HG03432 (cell line): ENCODE measurements around the gene GALNT17.
"Not testable (repeated sequence)": the region's sequence is repeated elsewhere in the genome, so short reads cannot be mapped to it uniquely, and the experiment has no call there.

Source experiments
- ATAC-seq: cut with Tn5 transposase; IDR thresholded peaks from one replicate; pipeline ENCODE4 v1.9.1; 2021; ENCODE audit warnings: mild to moderate bottlenecking, moderate library complexity; ENCODE audit not compliant: unreplicated experiment

Gene GALNT17

DNA sequence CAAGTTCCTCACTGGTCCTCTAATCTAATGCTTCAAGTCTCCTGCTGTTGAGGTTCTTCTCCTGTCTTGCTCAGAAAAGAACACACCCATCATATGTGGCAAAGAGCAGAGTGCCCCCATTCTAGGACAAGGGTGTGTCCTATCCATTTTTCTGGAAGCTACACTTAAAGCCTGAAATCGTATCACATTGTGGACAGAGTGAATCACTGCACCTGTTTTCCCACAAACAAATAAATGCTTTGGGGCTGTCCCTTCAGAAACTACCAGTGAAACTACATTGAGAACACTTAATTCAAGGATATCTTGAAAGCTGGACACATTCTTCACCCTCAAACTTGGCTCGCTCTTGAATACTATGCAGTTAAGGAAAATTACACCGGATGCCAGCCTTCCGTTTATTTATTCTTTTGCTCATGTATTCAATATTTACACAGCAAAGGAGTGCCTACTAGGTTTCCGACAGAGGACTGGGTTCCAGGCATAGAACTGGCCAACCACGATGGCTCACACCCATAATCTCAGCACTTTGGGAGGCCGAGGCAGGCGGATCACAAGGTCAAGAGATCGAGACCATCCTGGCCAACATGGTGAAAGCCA lies 473.0 kb downstream of the GALNT17 start:
- no peak for ATAC-seq

DNA sequence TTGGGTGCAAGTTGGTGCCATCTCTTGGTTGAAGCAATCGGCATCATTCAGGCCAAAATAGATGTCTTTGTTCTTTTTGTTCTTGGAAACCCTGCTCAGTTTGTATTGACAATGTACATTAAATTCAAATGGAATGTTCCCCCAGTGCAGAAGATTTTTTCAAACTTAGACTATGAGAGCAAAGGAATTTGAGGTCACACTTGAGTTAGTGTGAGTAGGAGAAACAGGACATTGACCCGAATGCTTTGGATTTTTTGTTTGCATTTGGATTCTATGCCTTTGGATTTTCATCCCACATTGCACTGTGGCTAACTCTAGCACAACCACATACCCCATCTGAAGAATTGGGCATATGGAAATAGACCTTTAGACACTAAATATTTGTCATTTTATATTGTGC lies 480.0 kb downstream of the GALNT17 start:
- ATAC-seq, result no peak

DNA sequence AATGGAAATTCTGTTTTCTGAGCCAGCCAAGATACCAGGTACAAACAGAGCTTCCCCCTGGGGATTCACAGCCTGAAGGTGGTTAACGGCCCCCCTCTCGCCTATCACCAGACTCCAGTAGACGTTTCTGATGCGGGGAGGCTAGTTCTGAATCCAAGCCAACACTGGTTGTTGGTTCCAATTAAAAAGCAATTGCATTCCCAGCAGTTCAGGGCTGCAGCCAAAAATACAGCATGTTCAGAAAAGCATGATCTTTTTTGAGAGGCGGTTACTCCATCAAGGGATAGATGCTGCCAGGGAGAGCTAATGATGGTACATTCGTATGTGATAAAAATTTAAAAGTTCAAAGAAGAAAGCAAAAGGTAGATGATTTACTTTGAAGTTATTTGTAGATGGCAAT lies 481.0 kb downstream of the GALNT17 start:
- no peak for ATAC-seq

DNA sequence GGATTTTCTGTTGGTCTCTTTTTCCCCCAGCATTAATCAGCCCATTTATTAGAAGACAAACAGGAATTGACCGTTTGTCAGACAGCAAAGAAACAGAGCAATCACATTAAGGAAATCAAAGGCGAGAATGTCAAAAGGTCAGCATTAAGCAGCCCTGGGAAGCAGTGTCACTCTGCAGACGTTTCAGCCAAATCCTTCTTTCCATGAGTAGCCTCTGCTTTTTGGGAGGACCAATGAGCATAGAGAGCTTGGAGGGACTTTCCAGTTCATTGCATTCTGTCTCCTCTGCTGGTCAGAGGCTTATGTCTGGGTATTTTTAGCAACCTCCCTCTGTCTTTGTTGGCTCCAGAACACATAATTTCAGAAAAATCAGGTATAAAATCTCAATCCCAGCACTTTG lies 481.4 kb downstream of the GALNT17 start:
- ATAC-seq, result no peak

DNA sequence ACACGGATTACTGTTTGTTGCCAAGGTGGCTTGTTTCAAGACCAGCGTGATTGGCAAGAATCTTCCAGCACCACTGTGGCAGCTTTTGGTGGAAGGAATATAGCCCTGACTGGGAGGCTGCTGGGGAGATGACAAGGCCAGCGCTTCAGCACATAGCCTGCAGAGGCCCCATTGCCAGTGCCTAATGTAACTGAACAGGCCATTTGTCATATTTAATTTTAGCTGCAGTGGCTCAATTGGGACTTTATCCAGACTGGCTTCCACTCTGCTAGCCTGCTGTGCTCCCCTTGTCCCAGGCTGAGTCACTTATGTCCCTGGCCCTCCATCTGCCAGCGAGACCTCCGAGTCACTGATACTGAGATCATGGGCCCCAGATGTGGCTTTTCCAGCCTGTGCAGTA lies 483.1 kb downstream of the GALNT17 start:
- ATAC-seq, result no peak

DNA sequence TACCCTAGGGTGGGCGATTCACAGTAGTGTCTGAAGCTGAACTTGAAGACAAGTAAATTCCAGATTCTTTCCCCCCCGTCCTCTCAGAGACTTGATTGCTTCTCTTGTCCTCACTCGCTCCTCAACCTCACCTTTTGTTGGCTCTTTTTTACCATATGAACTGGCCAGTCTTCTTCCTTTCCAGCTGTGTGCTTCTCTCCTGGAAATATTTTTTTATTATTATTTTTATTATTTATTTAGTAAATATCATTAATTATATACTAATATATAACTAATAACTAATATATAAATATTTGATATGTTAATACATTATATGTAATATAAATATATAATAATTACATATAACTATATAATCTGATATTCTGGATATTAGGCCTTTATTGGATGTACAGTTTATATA lies 484.3 kb downstream of the GALNT17 start:
- no peak for ATAC-seq

DNA sequence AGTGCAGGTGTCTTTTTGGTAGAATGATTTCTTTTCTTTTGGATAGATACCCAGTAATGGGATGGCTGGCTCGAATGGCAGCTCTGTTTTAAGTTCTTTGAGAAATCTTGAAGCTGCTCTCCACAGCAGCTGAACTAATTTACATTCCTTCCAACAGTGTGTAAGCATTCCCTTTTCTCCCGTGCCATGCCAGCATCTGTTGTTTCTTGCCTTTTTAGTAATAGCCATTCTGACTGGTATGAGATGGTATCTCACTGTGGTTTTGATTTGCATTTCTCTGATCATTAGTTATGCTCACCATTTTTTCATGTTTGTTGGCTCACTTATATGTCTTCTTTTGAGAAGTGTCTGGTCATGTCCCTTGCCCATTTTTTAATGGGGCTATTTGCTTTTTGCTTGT lies 486.3 kb downstream of the GALNT17 start:
- no peak for ATAC-seq

DNA sequence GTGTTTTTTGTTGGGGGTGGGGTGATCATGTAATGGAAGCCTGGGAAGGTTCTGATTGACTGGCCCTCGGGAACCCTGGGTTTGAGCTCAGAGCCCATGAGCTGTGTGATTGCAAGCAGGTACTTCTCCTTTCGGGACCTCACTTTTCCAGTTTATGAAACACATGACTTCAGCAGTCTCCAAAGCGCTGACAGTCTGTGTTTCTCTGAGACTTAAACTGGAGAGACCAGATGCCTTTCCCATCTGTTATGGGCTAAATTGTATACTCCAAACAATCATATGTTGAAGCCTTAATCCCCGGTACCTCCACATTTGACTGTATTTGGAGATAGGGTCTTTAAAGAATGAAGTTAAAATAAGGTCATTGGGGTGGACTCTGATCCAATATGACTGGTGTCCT lies 493.6 kb downstream of the GALNT17 start:
- no peak for ATAC-seq

DNA sequence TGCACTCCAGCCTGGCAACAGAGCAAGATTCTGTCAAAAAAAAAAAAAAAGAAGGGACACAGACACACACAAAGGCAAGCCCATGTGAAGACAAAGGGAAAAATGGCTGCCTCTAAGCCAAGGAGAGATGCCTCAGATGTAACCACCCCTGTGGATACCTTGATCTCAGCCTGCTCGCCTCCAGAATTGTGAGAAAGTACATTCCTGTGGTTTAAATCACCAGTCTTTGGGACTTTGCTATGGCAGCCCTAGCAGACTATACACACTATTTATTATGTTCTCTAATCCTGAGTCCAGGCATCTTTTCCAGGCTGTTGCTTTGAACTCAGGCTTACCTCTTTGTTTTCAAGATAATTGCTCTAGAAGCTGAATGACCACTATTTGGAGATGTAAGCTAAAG lies 494.3 kb downstream of the GALNT17 start:
- no peak for ATAC-seq

DNA sequence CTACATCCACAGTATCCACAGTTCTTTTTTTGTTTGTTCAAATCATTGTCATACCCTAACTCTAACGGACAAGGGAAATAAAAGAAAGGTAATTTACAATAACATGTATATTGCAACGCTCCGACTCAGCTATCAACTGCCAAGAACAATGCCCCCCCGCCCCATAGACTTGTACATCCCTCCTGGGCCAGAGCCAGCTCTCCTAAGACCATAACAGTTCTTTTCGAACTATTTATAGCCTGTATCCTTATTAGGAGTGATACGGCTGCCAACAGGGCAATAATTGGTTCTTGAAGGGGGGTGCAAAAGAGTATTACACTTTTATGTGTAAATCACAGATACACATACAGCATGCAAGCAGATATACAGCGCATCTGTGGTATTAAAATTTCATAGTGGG lies 495.7 kb downstream of the GALNT17 start:
- no peak for ATAC-seq

DNA sequence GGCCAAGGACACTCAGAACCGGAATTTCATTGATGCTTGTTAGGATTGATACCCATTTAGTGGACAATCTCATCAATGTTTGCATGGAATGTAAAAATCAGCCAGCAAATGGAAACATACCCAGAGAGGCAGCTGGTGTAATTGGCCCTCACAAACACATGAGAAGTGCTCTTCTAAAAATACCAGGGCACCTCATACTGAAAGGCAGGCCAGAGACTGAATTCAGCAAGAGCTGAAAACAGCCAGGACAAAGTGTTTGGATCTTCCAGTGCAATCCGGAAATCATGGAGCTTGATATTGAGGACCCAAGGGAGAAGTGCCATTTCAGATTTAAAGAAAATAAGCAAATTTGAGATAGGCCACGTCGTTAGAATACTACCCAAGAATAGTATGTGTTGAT lies 498.6 kb downstream of the GALNT17 start:
- no peak for ATAC-seq

DNA sequence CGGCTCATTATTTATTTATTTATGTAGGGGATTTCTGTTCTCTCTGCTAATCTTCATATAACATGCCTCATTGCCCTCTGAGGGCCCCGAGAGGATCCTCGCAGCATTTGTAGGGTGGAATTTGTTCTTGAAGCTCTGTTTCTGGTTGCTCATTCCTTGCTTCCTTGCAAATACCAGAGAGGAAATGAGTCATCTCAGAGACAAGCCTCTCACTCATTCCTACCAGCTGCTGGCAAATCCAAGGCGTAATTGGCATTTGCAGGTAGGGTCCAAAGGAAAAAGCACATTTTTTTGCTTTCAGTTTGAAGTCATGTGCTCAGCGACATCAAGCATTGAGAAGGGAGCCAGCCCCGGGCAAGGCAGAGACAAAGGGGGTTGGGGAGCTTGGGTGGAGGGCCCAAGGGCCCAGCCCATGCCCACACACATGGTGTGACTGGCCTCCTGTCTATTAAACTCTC lies 501.6 kb downstream of the GALNT17 start:
- no peak for ATAC-seq

DNA sequence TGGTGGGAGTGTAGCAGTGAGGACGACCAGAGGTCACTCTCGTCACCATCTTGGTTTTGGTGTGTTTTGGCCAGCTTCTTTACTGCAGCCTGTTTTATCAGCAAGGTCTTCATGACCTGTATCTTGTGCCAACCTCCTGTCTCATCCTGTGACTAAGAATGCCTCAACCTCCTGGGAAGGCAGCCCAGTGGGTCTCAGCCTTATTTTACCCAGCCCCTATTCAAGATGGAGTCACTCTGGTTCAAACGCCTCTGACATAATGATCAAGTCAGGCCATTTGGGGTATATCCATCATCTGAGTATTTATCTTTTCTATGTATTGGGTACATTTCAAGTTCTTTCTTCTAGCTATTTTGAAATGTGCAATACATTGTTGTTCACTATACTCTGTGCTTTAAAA lies 503.9 kb downstream of the GALNT17 start:
- ATAC-seq, result not testable (repeated sequence)

DNA sequence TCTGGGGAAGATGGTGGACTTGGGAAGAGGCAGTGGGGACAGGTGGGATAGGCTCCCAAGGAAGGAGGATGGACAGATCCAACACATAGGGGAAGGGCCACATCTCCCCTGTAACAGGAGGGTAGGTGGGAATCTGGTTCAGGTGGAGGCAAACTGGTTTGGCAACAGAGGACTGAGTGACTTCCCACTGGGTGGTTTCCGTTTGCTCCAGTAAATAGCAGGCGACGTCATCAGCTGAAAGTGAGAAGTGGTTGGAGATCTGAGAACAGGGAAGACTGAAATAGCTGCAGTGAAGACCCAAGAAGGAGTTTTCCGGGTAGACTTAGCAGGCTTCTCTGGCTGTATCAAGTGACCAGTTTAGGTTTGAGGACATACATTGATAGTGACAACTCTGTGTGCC lies 504.4 kb downstream of the GALNT17 start:
- ATAC-seq, result no peak

DNA sequence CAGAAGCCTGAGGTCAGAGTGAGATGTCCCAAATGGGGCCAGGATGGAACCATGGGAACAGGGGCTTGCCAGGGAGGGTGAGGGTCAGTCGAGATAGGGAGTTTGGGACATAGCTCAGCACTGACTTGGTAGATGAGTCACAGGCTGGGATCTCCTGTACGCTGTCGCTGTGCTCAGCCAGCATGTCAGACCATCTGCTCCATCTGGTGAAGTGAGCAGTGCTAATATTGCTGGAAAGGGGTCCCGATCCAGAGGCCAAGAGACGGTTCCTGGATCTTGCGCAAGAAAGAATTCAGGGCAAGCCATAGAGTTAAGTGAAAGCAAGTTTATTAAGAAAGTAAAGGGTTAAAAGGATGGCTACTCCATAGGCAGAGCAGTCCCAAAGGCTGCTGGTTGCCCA lies 505.6 kb downstream of the GALNT17 start:
- no peak for ATAC-seq

DNA sequence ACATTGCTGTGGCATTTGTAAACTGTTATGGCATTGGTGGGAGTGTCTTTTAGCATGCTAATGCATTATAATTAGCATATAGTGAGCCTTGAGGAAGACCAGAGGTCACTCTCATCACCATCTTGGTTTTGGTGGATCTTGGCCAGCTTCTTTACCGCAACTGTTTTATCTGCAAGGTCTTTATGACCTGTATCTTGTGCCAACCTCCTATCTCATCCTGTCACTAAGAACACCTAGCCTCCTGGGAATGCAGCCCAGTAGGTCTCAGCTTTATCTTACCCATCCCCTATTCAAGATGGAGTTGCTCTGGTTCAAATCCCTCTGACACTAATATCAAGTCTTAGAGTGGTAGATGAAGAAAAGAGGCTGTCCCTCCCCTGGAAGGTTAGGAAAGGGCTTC lies 506.2 kb downstream of the GALNT17 start:
- ATAC-seq, result no peak

DNA sequence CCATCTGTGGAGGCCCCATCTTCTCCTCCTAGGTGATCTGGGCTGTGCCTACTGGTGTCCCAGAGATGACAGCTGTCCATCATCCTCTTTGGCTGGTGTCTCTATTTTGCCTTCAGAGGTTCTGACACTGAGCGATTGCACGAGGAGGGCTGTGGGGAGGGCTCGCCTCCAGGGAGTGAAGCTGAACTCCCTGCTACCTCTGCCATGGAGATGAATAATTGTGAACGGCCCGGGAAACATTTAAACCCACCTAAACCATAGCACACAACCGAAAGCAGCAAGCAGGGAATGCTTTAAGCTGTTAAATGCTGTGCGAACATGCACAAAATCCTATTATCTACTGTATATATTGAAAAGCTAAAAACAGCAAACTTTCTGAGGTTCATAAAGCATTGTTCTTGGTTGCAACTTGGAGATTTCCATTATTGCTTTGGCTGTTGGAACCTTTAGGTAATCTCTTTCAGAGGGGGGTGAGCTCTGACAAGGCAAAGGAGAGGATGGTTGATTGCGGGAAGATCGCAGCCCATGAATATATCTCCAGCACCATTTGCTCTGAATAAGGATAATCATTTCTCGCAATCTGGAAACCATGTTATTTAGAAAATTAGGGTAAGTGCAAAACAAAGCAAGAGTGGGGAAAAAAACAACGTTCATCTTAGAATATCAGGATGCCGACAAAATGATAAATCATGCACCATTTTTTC lies 507.6 kb downstream of the GALNT17 start:
- no peak for ATAC-seq

DNA sequence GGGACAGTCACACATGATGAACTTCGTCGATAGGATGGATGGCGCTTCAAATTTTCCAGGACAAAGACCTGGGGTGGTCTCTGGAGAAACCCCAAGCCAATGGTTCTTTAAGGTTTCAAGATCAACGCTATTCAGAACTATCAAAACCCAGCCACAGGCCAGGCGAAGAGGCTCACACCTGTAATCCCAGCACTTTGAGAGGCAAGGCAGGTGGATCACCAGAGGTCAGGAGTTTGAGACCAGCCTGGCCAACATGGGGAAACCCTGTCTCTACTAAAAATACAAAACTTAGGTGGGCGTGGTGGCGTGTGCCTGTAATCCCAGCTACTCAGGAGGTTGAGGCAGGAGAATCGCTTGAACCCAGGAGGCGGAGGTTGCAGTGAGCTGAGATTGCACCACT lies 511.1 kb downstream of the GALNT17 start:
- ATAC-seq, result not testable (repeated sequence)

DNA sequence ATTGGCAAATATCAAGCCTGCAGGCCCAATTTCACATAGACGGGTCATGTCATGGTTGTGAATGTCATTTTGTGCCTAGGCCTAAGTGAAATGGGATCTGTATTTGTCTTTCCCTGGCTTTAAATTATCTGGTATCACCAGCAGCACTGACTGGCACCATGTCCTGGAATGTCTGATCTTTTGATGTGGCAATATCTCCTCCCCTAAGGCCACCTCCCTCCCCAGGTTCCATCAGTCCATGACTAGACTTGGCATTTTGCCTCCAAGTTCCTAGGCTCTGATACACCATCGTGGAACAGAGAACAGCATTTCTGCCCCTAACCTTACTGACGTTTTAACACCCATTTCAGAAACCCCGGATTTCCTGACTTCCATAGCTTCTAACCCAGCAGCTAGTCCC lies 513.9 kb downstream of the GALNT17 start:
- ATAC-seq, result no peak

DNA sequence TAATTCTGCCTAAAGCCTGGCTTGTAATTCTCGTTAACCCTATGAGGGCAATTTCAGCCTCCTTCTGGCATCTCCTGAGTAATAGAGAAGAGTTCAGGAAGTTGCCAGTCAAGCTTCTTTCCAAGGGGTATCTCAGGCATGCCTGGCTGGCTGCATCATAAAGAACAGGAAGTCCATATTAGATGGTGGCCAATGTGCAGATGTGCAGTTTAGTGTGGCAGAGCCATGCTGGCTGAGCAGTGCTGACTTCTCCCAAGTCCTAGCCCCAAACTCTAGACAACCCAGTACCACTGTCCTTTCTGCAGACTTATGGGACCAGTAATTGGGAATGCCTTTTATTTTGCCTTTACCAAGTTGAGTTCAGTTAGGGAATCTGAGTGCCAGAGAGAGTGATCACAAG lies 517.9 kb downstream of the GALNT17 start:
- no peak for ATAC-seq

DNA sequence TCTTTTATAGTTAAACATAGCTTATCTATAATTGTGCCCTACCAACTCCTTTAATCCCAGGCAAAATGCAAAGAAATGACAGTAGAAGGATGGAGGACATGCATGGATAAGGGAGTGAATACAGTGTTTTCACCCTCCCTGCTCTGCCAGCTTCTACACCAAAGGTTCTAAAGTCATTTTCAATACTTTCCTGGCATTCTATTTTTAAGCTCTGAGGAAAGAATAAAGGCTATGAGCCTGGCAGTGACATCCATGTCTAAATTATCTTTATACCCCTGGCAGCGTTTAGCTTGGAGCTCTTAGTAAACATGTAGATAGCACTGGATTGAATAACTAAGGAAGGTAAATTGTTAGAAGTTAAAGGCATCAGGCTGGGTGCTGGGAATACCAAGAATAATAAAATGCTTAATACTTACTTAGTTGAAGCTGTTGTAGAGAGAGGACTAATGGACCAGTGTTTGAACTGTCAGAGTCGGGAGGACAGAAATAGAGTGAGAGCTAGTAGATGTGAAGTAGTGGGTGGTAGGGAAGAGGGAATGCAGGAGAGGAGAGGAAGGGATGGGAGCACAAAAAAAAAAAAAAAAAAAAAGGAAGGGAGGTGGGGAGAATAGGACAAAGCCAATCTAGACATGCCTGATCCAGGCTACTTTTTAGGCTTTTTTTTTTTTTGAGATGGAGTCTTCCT lies 518.9 kb downstream of the GALNT17 start:
- no peak for ATAC-seq

DNA sequence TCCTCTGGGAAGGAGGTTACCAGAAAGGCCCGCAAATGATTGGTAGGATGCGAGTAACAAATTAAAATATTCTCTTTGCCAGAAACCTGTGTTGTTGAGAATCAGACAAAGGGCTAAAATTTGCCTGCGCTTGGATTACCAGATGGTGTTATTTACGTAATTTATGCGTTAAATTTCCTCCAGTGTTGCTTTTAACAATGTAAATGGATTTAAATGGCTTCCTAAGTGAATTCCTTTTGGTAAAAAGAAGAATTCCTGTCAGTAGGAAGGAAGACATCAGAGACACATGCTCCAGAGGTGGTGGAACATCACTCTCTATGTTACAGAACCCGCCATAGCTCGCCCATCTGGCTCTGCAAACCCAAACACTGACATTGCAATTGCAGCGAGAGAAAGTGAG lies 520.6 kb downstream of the GALNT17 start:
- no peak for ATAC-seq
